OCI-LY7 (cell line): ENCODE results near the gene CCDC192. TPM values are rescaled to one million over a fixed set of nuclear protein-coding genes. Genes with fewer than 3 reads are reported as not detected.

Experiments
- BruUV-seq: library from RNA; stranded (reverse); fragments of 400-500 nt; replicated peaks from 2 replicates; lab custom pipeline; 2021; lab: Mats Ljungman, UMichigan
- CTCF ChIA-PET: fragments of 300-600 bp; sonication (Branson Sonifier 250); formaldehyde crosslinking; loops from one replicate; lab custom pipeline; 2022; ENCODE audit warnings: antibody characterized with exemption; ENCODE audit not compliant: unreplicated experiment; lab: Charles Lee
- POLR2A ChIA-PET: fragments of 300-600 bp; sonication (Branson Sonifier 250); formaldehyde crosslinking; loops from one replicate; lab custom pipeline; 2022; ENCODE audit warnings: antibody characterized with exemption; lab: Charles Lee
- DNase-seq: peaks from one replicate; pipeline ENCODE4 v3.0.0-alpha.2; 2015; ENCODE audit warnings: low spot score
- H2AFZ ChIP-seq: fragments of 200-600 bp; sonication (generic), shearing (Covaris generic); 2 replicates; pipeline ENCODE4 v1.6.1; 2014; ENCODE audit warnings: mild to moderate bottlenecking, antibody characterized with exemption, low read length, moderate library complexity
- H3K27ac ChIP-seq: fragments of 200-600 bp; sonication (generic); 2 replicates; pipeline ENCODE4 v1.5.1; 2014; ENCODE audit warnings: mixed run types, low read depth, mild to moderate bottlenecking, moderate library complexity, low read length, inconsistent platforms; ENCODE audit not compliant: poor library complexity, severe bottlenecking
- H3K36me3 ChIP-seq: fragments of 200-600 bp; sonication (generic); 2 replicates; pipeline ENCODE4 v1.6.1; 2014; ENCODE audit warnings: mild to moderate bottlenecking, antibody characterized with exemption, low read length, moderate library complexity, mixed read lengths; ENCODE audit not compliant: insufficient read depth
- H3K4me1 ChIP-seq: fragments of 200-600 bp; sonication (generic); 2 replicates; pipeline ENCODE4 v1.5.1; 2014; ENCODE audit warnings: mild to moderate bottlenecking, low read length; ENCODE audit not compliant: insufficient read depth, poor library complexity, severe bottlenecking
- H3K4me2 ChIP-seq: fragments of 200-600 bp; sonication (generic); 2 replicates; pipeline ENCODE4 v1.6.1; 2014; ENCODE audit warnings: mild to moderate bottlenecking, low read length
- H3K4me3 ChIP-seq: fragments of 200-600 bp; sonication (generic); 2 replicates; pipeline ENCODE4 v1.5.1; 2014; ENCODE audit warnings: mild to moderate bottlenecking, low read depth, low read length; ENCODE audit not compliant: poor library complexity, severe bottlenecking
- H3K79me2 ChIP-seq: fragments of 200-600 bp; sonication (generic); 2 replicates; pipeline ENCODE4 v1.6.1; 2016; ENCODE audit warnings: low read depth, mild to moderate bottlenecking, low read length, moderate library complexity, mixed read lengths; ENCODE audit not compliant: insufficient read depth
- H3K9me2 ChIP-seq: fragments of 200-600 bp; sonication (generic); 2 replicates; pipeline ENCODE4 v1.6.1; 2016; ENCODE audit warnings: mild to moderate bottlenecking, low read length, mixed read lengths; ENCODE audit not compliant: insufficient read depth
- H3K9me3 ChIP-seq: fragments of 200-600 bp; sonication (generic); 2 replicates; pipeline ENCODE4 v1.6.1; 2014; ENCODE audit warnings: mild to moderate bottlenecking, mixed run types, low read length, mixed read lengths
- H4K20me1 ChIP-seq: fragments of 200-600 bp; sonication (generic); 2 replicates; pipeline ENCODE4 v1.6.1; 2014; ENCODE audit warnings: mild to moderate bottlenecking, antibody characterized with exemption, low read length, moderate library complexity, mixed read lengths; ENCODE audit not compliant: insufficient read depth
- EZH2phosphoT487 ChIP-seq: fragments of 200-600 bp; sonication (generic); IDR thresholded peaks from 2 replicates; pipeline ENCODE4 v1.6.1; 2018; ENCODE audit warnings: low read depth, borderline replicate concordance, mild to moderate bottlenecking, mixed run types, antibody characterized with exemption, low read length, moderate library complexity, mixed read lengths
- intact Hi-C: fragments of 100-400 bp; cut with micrococcal nuclease; formaldehyde crosslinking; loops from one replicate; pipeline ENCODE4 v1.10.0; 2022; ENCODE audit not compliant: unreplicated experiment
- total RNA-seq, 2 experiments: library from RNA; depleted of rRNA in 1 of 2; stranded (reverse); fragments of >200 nt in 1 of 2; shearing (Covaris generic) in 1 of 2; gene quantifications; 2 replicates each; pipeline ENCODE4 v1.2.3, GENCODE V29; 2014 to 2022
- TF ChIP-seq, protein P1 (sequence below): fragments of 200-600 bp; sonication (generic); conservative IDR thresholded peaks from 2 replicates; pipeline ENCODE4 v1.5.1; 2014; ENCODE audit warnings: mild to moderate bottlenecking, antibody characterized with exemption, low read length, moderate library complexity, mixed read lengths

Gene CCDC192
- total RNA-seq, 2 experiments from 2014 or later: not detected

- Histone ChIP-seq H3K4me3 (no peak overlapping the region), H2AFZ (no peak overlapping the region), H3K9me2 (no peaks in the 10 kb centered on the region), H4K20me1 (no peaks in the 10 kb centered on the region), H3K4me2 (no peak overlapping the region), H3K9me3 (no peaks in the 10 kb centered on the region), H3K79me2 (no peaks in the 10 kb centered on the region), H3K4me1 (peaks cover 13% of the 10 kb centered on the region), H3K27ac (no peak overlapping the region), H3K36me3 (no peaks in the 10 kb centered on the region)
- CTCF ChIA-PET: no interaction called here
- TF ChIP-seq, protein P1, sequence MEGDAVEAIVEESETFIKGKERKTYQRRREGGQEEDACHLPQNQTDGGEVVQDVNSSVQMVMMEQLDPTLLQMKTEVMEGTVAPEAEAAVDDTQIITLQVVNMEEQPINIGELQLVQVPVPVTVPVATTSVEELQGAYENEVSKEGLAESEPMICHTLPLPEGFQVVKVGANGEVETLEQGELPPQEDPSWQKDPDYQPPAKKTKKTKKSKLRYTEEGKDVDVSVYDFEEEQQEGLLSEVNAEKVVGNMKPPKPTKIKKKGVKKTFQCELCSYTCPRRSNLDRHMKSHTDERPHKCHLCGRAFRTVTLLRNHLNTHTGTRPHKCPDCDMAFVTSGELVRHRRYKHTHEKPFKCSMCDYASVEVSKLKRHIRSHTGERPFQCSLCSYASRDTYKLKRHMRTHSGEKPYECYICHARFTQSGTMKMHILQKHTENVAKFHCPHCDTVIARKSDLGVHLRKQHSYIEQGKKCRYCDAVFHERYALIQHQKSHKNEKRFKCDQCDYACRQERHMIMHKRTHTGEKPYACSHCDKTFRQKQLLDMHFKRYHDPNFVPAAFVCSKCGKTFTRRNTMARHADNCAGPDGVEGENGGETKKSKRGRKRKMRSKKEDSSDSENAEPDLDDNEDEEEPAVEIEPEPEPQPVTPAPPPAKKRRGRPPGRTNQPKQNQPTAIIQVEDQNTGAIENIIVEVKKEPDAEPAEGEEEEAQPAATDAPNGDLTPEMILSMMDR: no peak
- no peak for TF ChIP-seq EZH2phosphoT487
- no peak for DNase-seq
- intact Hi-C loops: no loop called here
- no TSS peak for BruUV-seq
- POLR2A ChIA-PET: no interaction called here
These were observed 256.1 kb downstream of the CCDC192 start for GRCh38 chr5:127959152-127959764.

DNA sequence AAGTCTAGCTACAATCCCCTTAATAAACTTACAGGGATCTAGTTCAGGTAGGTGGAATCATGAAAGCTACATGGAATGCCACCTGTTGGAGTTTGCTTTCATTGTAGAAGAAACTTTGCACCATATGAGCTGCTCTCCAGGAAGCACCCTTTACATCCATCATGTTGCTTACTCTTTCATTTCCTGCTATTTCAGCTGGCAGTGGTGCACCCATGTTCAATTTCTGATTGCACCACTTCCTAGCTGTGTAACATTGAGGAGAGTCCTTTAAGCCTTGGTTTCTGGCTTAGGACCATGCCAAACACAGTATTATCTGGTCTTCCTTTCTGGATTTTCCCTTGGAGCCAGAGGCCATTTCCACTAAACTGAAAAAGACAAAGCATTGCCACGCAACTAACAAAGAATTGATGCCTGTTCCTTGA, 257.1 kb downstream of the CCDC192 start:
- Histone ChIP-seq H4K20me1 (no peaks in the 10 kb centered on the region), H3K4me1 (peaks cover 13% of the 10 kb centered on the region), H3K4me2 (no peak overlapping the region), H3K79me2 (no peaks in the 10 kb centered on the region), H2AFZ (no peak overlapping the region), H3K4me3 (no peak overlapping the region), H3K9me3 (no peaks in the 10 kb centered on the region), H3K27ac (no peak overlapping the region), H3K36me3 (peaks cover 5% of the 10 kb centered on the region; the same call in 1 of the 2 replicates), H3K9me2 (no peaks in the 10 kb centered on the region)
- ChIA-PET POLR2A (interaction anchor here (0.6 kb wide), 1 partner anchor 548 kb away, joined by 3 read pairs; no protein-coding TSS in a partner anchor), CTCF (no interaction called here)
- intact Hi-C loops: no loop called here
- BruUV-seq: no TSS peak
- TF ChIP-seq EZH2phosphoT487: no peak
- TF ChIP-seq, protein P1: no peak
- no peak for DNase-seq
